Measurements from ENCODE around the gene ATP13A2. TPM values are rescaled to one million over a fixed set of nuclear protein-coding genes. Genes with fewer than 3 reads are reported as not detected.

ATP13A2 gene
- polyA plus RNA-seq, 1 of the 3 experiments (the other 2 are of a cell fraction): 29.3 TPM

DNA sequence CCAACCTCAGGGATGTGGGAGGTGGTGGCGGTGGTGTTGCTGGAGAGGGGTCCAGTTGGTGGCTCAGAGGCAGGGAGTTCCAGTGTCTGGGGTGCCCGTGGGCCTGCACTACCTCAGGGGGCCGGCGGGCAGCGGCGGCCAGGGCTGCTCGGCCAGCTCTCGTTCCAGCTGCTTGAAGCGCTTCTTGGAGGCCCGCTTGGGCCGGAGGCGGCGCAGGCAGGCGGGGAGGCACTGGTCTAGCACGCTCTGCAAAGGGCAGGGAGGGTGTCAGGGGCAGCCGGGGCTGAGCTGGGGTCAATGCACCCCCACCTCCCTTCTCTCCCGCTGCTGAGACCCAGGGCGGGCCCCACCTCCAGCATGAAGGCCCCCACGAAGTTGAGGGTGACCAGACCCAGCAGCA lies 25.6 kb downstream of the ATP13A2 start:
- ChIA-PET POLR2A (interaction anchor here (0.6 kb wide), 1 partner anchor 17 kb away, joined by 3 read pairs; no protein-coding TSS in a partner anchor), CTCF (interaction anchor here (0.7 to 4.0 kb wide), 16 partner anchors 9 to 62 kb away, joined by 3 to 38 read pairs (median 5); no protein-coding TSS in a partner anchor)
- no peaks in the 10 kb centered on the region for H3K9me2 ChIP-seq

DNA sequence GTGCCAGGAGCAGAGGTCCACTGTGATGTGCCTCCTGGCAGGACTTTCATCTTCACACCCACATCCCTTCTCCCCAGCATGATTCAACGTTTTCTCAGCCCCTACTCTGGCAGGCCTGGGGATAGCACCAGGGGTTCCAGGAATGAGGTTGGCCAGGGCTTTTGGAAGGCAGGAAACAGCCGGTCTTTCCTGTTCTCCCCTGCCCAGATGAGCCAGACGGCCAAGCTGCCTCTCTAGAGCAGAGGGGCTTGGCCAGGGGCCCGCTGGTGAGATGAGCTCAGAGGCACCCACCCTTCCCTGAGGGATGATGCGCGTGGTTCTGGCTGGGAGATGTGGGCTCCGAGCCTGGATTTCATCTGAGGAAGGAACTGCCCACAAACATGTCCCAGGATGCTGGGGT lies 27.0 kb downstream of the ATP13A2 start:
- peaks cover 13 to 14% of the 10 kb centered on the region in 2 experiments; a peak in 2 of 4 replicates for H3K4me1 ChIP-seq (ENCODE audit: control insufficient read depth in 1 of 2, insufficient read depth in 2 of 2, low read depth in 1 of 2, low read length in 1 of 2)
- H3K79me2 ChIP-seq (ENCODE audit: insufficient read depth): peaks cover 9% of the 10 kb centered on the region; the same call in 1 of the 2 replicates
- peaks cover 19% of the 10 kb centered on the region for H3F3A ChIP-seq (replicated peaks; ENCODE audit: insufficient read depth)
- peak overlapping the region; percentile 64 to 79 for H3K27ac ChIP-seq (ENCODE audit: low read depth in 2 of 2, low read length in 1 of 2)
- no peaks in the 10 kb centered on the region for H4K20me1 ChIP-seq (ENCODE audit: insufficient read depth)
- H3K4me2 ChIP-seq: peak overlapping the region; percentile 47; the same call in 1 of the 2 replicates
- H3K27me3 ChIP-seq (ENCODE audit: insufficient read depth): no peaks in the 10 kb centered on the region
- H3K4me3 ChIP-seq (ENCODE audit: low read depth in 2 of 2, low read length in 1 of 2): no peak overlapping the region
- peak overlapping the region; percentile 1; the same call in 1 of the 2 replicates for H3K9ac ChIP-seq
- CTCF ChIA-PET: interaction anchor here (1.1 to 4.0 kb wide), 5 partner anchors 18 to 26 kb away, joined by 3 to 38 read pairs (median 4); no protein-coding TSS in a partner anchor
- POLR2A ChIA-PET: interaction anchor here (0.7 to 1.0 kb wide), 4 partner anchors 15 to 24 kb away, joined by 3 to 5 read pairs (median 4); no protein-coding TSS in a partner anchor
- no peak overlapping the region for H2AFZ ChIP-seq (ENCODE audit: low read depth)
- H3K9me2 ChIP-seq: no peaks in the 10 kb centered on the region
- 12% methylated on average over 4 of the region's 7 CpGs for WGBS (ENCODE audit: low lambda C conversion rate)
- H3K9me3 ChIP-seq: no peaks in the 10 kb centered on the region
- DNase-seq: peak; percentile 76
- peaks cover 3 to 8% of the 10 kb centered on the region in 2 experiments for H3K36me3 ChIP-seq (replicated peaks in 1 of 2; ENCODE audit: control insufficient read depth in 1 of 2, insufficient read depth in 2 of 2, low read length in 1 of 2)
- peak; percentile 25 to 62; a peak in 2 of 4 replicates for TF ChIP-seq EP300 (IDR thresholded peaks at IDR 0.05; ENCODE audit: borderline replicate concordance in 1 of 2, low read depth in 1 of 2, low read length in 1 of 2)
- peak; percentile 45 for TF ChIP-seq FOSL2 (IDR thresholded peaks at IDR 0.05; ENCODE audit: borderline replicate concordance, low read depth)
- TF ChIP-seq YY1 (IDR thresholded peaks at IDR 0.05; ENCODE audit: low read depth): no peak
- no peak for TF ChIP-seq NRF1 (IDR thresholded peaks at IDR 0.05; ENCODE audit: low read depth, low read length)
- no peak for TF ChIP-seq ELF1 (IDR thresholded peaks at IDR 0.05)
- no peak for TF ChIP-seq TAF1 (IDR thresholded peaks at IDR 0.05; ENCODE audit: borderline replicate concordance, low read depth, low read length)
- TF ChIP-seq, protein P1, sequence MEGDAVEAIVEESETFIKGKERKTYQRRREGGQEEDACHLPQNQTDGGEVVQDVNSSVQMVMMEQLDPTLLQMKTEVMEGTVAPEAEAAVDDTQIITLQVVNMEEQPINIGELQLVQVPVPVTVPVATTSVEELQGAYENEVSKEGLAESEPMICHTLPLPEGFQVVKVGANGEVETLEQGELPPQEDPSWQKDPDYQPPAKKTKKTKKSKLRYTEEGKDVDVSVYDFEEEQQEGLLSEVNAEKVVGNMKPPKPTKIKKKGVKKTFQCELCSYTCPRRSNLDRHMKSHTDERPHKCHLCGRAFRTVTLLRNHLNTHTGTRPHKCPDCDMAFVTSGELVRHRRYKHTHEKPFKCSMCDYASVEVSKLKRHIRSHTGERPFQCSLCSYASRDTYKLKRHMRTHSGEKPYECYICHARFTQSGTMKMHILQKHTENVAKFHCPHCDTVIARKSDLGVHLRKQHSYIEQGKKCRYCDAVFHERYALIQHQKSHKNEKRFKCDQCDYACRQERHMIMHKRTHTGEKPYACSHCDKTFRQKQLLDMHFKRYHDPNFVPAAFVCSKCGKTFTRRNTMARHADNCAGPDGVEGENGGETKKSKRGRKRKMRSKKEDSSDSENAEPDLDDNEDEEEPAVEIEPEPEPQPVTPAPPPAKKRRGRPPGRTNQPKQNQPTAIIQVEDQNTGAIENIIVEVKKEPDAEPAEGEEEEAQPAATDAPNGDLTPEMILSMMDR (IDR thresholded peaks at IDR 0.05): no peak
- no peak for TF ChIP-seq RCOR1 (IDR thresholded peaks at IDR 0.05; ENCODE audit: low read length)
- TF ChIP-seq, protein P2, sequence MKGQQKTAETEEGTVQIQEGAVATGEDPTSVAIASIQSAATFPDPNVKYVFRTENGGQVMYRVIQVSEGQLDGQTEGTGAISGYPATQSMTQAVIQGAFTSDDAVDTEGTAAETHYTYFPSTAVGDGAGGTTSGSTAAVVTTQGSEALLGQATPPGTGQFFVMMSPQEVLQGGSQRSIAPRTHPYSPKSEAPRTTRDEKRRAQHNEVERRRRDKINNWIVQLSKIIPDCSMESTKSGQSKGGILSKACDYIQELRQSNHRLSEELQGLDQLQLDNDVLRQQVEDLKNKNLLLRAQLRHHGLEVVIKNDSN (IDR thresholded peaks at IDR 0.05; ENCODE audit: borderline replicate concordance, low read depth): 0 out of 2 replicates have a peak, but pooled peaks have one; percentile 25
- peak; percentile 68 for TF ChIP-seq JUND (IDR thresholded peaks at IDR 0.05)
- TF ChIP-seq RXRA (IDR thresholded peaks at IDR 0.05; ENCODE audit: borderline replicate concordance, low read depth): no peak; the same call in 1 of the 2 replicates
- TF ChIP-seq, protein P3, sequence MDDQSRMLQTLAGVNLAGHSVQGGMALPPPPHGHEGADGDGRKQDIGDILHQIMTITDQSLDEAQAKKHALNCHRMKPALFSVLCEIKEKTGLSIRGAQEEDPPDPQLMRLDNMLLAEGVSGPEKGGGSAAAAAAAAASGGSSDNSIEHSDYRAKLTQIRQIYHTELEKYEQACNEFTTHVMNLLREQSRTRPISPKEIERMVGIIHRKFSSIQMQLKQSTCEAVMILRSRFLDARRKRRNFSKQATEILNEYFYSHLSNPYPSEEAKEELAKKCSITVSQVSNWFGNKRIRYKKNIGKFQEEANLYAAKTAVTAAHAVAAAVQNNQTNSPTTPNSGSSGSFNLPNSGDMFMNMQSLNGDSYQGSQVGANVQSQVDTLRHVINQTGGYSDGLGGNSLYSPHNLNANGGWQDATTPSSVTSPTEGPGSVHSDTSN (IDR thresholded peaks at IDR 0.05): no peak; the same call in 1 of the 2 replicates
- no peak for TF ChIP-seq POLR2AphosphoS5 (IDR thresholded peaks at IDR 0.05; ENCODE audit: low read depth, low read length)
- TF ChIP-seq, protein P4, sequence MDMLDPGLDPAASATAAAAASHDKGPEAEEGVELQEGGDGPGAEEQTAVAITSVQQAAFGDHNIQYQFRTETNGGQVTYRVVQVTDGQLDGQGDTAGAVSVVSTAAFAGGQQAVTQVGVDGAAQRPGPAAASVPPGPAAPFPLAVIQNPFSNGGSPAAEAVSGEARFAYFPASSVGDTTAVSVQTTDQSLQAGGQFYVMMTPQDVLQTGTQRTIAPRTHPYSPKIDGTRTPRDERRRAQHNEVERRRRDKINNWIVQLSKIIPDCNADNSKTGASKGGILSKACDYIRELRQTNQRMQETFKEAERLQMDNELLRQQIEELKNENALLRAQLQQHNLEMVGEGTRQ (IDR thresholded peaks at IDR 0.05; ENCODE audit: borderline replicate concordance, low read depth, low read length): no peak
- no peak for TF ChIP-seq EZH2phosphoT487 (IDR thresholded peaks at IDR 0.05; ENCODE audit: borderline replicate concordance, low read depth)
- TF ChIP-seq MXI1 (IDR thresholded peaks at IDR 0.05; ENCODE audit: low read depth, low read length): no peak
- TF ChIP-seq, protein P5, sequence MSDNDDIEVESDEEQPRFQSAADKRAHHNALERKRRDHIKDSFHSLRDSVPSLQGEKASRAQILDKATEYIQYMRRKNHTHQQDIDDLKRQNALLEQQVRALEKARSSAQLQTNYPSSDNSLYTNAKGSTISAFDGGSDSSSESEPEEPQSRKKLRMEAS (IDR thresholded peaks at IDR 0.05; ENCODE audit: low read depth): peak; percentile 77
- no peak for TF ChIP-seq TEAD4 (IDR thresholded peaks at IDR 0.05; ENCODE audit: borderline replicate concordance, insufficient read depth)
- no peak for TF ChIP-seq RAD21 (IDR thresholded peaks at IDR 0.05; ENCODE audit: low read length)
- TF ChIP-seq NFIC (IDR thresholded peaks at IDR 0.05; ENCODE audit: borderline replicate concordance): peak; percentile 93
- TF ChIP-seq FOXM1 (IDR thresholded peaks at IDR 0.05; ENCODE audit: low read depth): no peak

More for the DNA sequence above, 25.6 kb downstream of the ATP13A2 start:
- no peak for DNase-seq
- Histone ChIP-seq H3K4me2 (no peak overlapping the region), H3K79me2 (ENCODE audit: insufficient read depth) (no peaks in the 10 kb centered on the region), H3K36me3 (replicated peaks in 1 of 2; ENCODE audit: control insufficient read depth in 1 of 2, insufficient read depth in 2 of 2, low read length in 1 of 2) (peaks cover 3 to 8% of the 10 kb centered on the region in 2 experiments), H3K27ac (ENCODE audit: low read depth in 2 of 2, low read length in 1 of 2) (no peak overlapping the region; a peak in 1 of 4 replicates), H3K4me1 (ENCODE audit: control insufficient read depth in 1 of 2, insufficient read depth in 2 of 2, low read depth in 1 of 2, low read length in 1 of 2) (peaks cover 10 to 14% of the 10 kb centered on the region in 2 experiments; a peak in 2 of 4 replicates), H4K20me1 (ENCODE audit: insufficient read depth) (no peaks in the 10 kb centered on the region), H3K4me3 (ENCODE audit: low read depth in 2 of 2, low read length in 1 of 2) (no peak overlapping the region), H2AFZ (ENCODE audit: low read depth) (no peak overlapping the region), H3F3A (replicated peaks; ENCODE audit: insufficient read depth) (peaks cover 12% of the 10 kb centered on the region), H3K9ac (no peak overlapping the region), H3K9me3 (no peaks in the 10 kb centered on the region), H3K27me3 (ENCODE audit: insufficient read depth) (no peaks in the 10 kb centered on the region)
- WGBS (ENCODE audit: low lambda C conversion rate): 95% methylated on average over 4 of the region's 19 CpGs
- TF ChIP-seq CHD2 (IDR thresholded peaks at IDR 0.05; ENCODE audit: low read length, partially characterized antibody) (no peak), EZH2phosphoT487 (IDR thresholded peaks at IDR 0.05; ENCODE audit: borderline replicate concordance, low read depth) (no peak)
